GM19035 (cell line): ENCODE data around the gene SHB.
"Not testable (repeated sequence)": the region's sequence is repeated elsewhere in the genome, so short reads cannot be mapped to it uniquely, and the experiment has no call there.

Experiments
- ATAC-seq: cut with Tn5 transposase; IDR thresholded peaks from one replicate; pipeline ENCODE4 v1.9.1; 2021; ENCODE audit not compliant: unreplicated experiment

SHB gene

GRCh38 chr9:38064842-38065368, 4.1 kb downstream of the SHB start:
- no peak for ATAC-seq

GRCh38 chr9:38063363-38063707, 5.7 kb downstream of the SHB start:
- no peak for ATAC-seq

GRCh38 chr9:38062498-38063362, 6.3 kb downstream of the SHB start:
- no peak for ATAC-seq

GRCh38 chr9:38062106-38062497, 6.9 kb downstream of the SHB start:
- no peak for ATAC-seq

- peak; percentile 74 for ATAC-seq
Measured at GRCh38 chr9:38061326-38061977, 7.6 kb downstream of the SHB start.

GRCh38 chr9:38060681-38061080, 8.3 kb downstream of the SHB start:
- ATAC-seq: no peak

- no peak for ATAC-seq
Measured at GRCh38 chr9:38059233-38059936, 9.6 kb downstream of the SHB start.

- ATAC-seq: no peak
Measured at GRCh38 chr9:38058452-38059232, 10.4 kb downstream of the SHB start.

GRCh38 chr9:38057416-38058195, 11.4 kb downstream of the SHB start:
- no peak for ATAC-seq

- ATAC-seq: no peak
Measured at GRCh38 chr9:38054653-38055052, 14.4 kb downstream of the SHB start.

- ATAC-seq: no peak
Measured at GRCh38 chr9:38053697-38054461, 15.1 kb downstream of the SHB start.

- no peak for ATAC-seq
Measured at GRCh38 chr9:38051780-38052546, 17.1 kb downstream of the SHB start.

- ATAC-seq: no peak
Measured at GRCh38 chr9:38048316-38048969, 20.6 kb downstream of the SHB start.

GRCh38 chr9:38047301-38048251, 21.5 kb downstream of the SHB start:
- no peak for ATAC-seq

- ATAC-seq: no peak
Measured at GRCh38 chr9:38046661-38047300, 22.2 kb downstream of the SHB start.

GRCh38 chr9:38045939-38046338, 23.1 kb downstream of the SHB start:
- ATAC-seq: not testable (repeated sequence)

- no peak for ATAC-seq
Measured at GRCh38 chr9:38044706-38045105, 24.3 kb downstream of the SHB start.
